8988T (cell line): ENCODE measurements around the gene HINFP.
"Not testable (repeated sequence)": the region's sequence is repeated elsewhere in the genome, so short reads cannot be mapped to it uniquely, and the experiment has no call there.

ENCODE experiments used
- DNase-seq: peaks from one replicate; pipeline ENCODE4 v3.0.0; 2011

HINFP gene

GRCh38 chr11:119100246-119100970 lies 21.0 kb upstream of the HINFP start:
- DNase-seq = peak; percentile 65

GRCh38 chr11:119100994-119101758 lies 20.2 kb upstream of the HINFP start:
- no peak for DNase-seq

GRCh38 chr11:119101759-119102423 lies 19.5 kb upstream of the HINFP start, which contains the start of gene DPAGT1:
DPAGT1 (minus strand) TSS chr11:119101853; CDS start chr11:119101655, 198 bp downstream.
- peak; percentile 84 for DNase-seq

- DNase-seq = not testable (repeated sequence)
Observed at GRCh38 chr11:119103161-119103664, 18.2 kb upstream of the HINFP start.

- no peak for DNase-seq
Observed at GRCh38 chr11:119103793-119104192, 17.6 kb upstream of the HINFP start.

- DNase-seq = peak; percentile 97
Observed at GRCh38 chr11:119106564-119107537, 14.5 kb upstream of the HINFP start, which contains the start of gene C2CD2L. C2CD2L (plus strand) TSS chr11:119107344; CDS start chr11:119107742, 398 bp downstream.

GRCh38 chr11:119107538-119108145 lies 13.7 kb upstream of the HINFP start:
- DNase-seq = peak; percentile 51

- DNase-seq = peak; percentile 72
Observed at GRCh38 chr11:119108146-119108856, 13.1 kb upstream of the HINFP start.

GRCh38 chr11:119108857-119109221 lies 12.5 kb upstream of the HINFP start:
- DNase-seq = no peak

- no peak for DNase-seq
Observed at GRCh38 chr11:119109843-119110242, 11.5 kb upstream of the HINFP start.

- no peak for DNase-seq
Observed at GRCh38 chr11:119110439-119110838, 10.9 kb upstream of the HINFP start.

- DNase-seq = no peak
Observed at GRCh38 chr11:119111361-119111925, 9.9 kb upstream of the HINFP start.

- DNase-seq = no peak
Observed at GRCh38 chr11:119112314-119113020, 8.9 kb upstream of the HINFP start.

GRCh38 chr11:119113716-119114115 lies 7.7 kb upstream of the HINFP start:
- DNase-seq = no peak

- DNase-seq = no peak
Observed at GRCh38 chr11:119114351-119114750, 7.0 kb upstream of the HINFP start.

- DNase-seq = no peak
Observed at GRCh38 chr11:119115484-119116234, 5.7 kb upstream of the HINFP start.

- no peak for DNase-seq
Observed at GRCh38 chr11:119116235-119116594, 5.2 kb upstream of the HINFP start.

GRCh38 chr11:119116601-119117000 lies 4.8 kb upstream of the HINFP start:
- no peak for DNase-seq

GRCh38 chr11:119117004-119117706 lies 4.2 kb upstream of the HINFP start:
- DNase-seq = no peak
